Activated CD4-positive, alpha-beta T cell treated with anti-CD3 and anti-CD28 coated beads, Interleukin-2, amount 10 ng/mL, durations not matched to agents 24 days and 14 days (primary cell): ENCODE measurements around the gene TMEM236. TPM values are rescaled to one million over a fixed set of nuclear protein-coding genes. Genes with fewer than 3 reads are reported as not detected.
"Not testable (repeated sequence)": the region's sequence is repeated elsewhere in the genome, so short reads cannot be mapped to it uniquely, and the experiment has no call there.

Experiments
- DNase-seq: peaks from one replicate; pipeline ENCODE4 v3.0.0; 2022
- H3K27ac Mint-ChIP-seq: one replicate; pipeline ENCODE4 v1.8.0; 2022; ENCODE audit warnings: mild to moderate bottlenecking, mixed read lengths
- H3K27me3 Mint-ChIP-seq: one replicate; pipeline ENCODE4 v1.8.0; 2022; ENCODE audit warnings: mixed read lengths
- H3K36me3 Mint-ChIP-seq: one replicate; pipeline ENCODE4 v1.8.0; 2022; ENCODE audit warnings: low read depth, mild to moderate bottlenecking, mixed read lengths
- H3K4me1 Mint-ChIP-seq: one replicate; pipeline ENCODE4 v1.8.0; 2021; ENCODE audit warnings: mixed read lengths
- H3K4me3 Mint-ChIP-seq: one replicate; pipeline ENCODE4 v1.8.0; 2022; ENCODE audit warnings: mild to moderate bottlenecking, moderate library complexity, mixed read lengths
- H3K9me3 Mint-ChIP-seq: one replicate; pipeline ENCODE4 v1.8.0; 2021; ENCODE audit warnings: mixed read lengths
- intact Hi-C: fragments of 100-400 bp; cut with micrococcal nuclease; formaldehyde crosslinking; loops from one replicate; pipeline ENCODE4 v1.15.1; 2023
- total RNA-seq: library from RNA; stranded (reverse); gene quantifications from 2 replicates; pipeline ENCODE4 v1.2.3, GENCODE V29; 2022

The TMEM236 gene, protein sequence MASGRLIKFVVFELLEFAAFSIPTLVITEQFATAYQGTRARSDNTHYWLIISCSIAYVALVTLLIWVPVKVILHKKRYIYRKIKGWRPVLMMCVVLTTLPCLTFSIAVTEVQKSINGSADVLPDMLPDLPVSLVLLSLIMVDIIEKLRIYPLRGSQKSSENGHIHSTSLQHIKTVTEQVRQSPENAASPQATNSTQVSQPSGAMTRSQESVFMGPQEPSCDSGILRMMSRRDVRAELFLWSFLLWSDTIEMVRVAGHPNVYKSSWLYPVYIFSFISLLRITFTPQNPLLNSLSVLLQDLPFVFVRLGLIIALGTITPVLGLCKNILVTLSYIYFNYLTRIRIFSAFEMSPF
- 0.02 and 0.05 TPM in 2 replicates for total RNA-seq

DNA sequence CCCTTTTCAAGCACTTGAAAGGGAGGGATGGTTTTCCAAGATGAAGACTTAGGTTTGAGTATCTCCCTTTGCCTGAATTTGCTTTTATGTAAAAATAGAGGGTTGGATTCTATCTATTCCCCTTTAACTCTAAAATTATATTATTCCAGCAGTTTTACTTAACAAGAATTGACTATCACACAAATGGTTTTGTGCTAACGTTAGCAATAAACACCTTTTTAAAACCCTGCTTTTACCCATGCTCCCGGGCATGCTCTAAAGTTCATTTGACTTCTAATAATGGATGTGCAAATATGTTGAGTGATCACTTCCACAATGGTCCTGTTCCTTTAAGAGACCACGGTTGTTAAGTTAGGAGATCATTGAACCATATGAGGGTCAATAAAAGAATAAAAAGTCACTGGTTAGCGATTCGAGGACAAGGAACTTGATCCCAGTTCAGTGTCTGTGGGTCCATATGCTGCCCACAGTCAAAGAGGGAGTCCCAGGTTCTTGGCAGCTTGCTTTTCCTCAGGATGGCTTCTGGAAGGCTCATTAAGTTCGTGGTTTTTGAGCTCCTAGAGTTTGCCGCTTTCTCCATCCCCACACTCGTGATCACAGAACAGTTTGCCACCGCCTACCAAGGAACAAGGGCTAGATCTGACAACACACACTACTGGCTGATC, at the start of gene TMEM236:
TSS of gene TMEM236 (plus strand) at position 421 of the 665 bp plus-strand sequence. CDS start at position 516, 95 bp downstream.
- Mint-ChIP-seq H3K27me3 (no peaks in the 10 kb centered on the region), H3K4me1 (peaks cover 7% of the 10 kb centered on the region), H3K27ac (no peak within 1 kb of the TSS), H3K9me3 (no peaks in the 10 kb centered on the region), H3K36me3 (no peaks in the 10 kb centered on the region), H3K4me3 (no peak within 1 kb of the TSS)
- intact Hi-C loops: no loop called here
- no peak for DNase-seq

DNA sequence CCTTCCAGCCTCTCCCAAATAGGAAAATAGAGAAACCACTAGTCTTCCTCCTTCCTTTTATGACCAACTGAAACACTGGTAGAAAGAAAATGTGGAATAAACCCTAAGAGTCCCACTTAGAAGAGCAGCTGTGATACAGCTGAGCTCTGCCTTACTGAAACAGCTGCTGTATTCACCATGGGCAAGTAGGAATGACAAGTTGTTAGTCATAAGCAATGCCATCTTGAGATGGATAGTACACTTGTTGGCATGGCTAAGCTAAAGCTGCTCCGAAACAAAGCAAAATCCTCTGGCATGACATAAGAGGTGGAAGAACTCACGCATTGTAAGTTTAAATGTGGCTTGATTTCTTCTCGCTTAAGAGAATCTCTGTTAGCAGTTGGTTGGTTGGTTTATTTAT, 48.3 kb upstream of the TMEM236 start:
- Mint-ChIP-seq H3K9me3 (no peaks in the 10 kb centered on the region), H3K4me3 (no peak overlapping the region), H3K36me3 (peaks cover 27% of the 10 kb centered on the region), H3K27ac (no peak overlapping the region), H3K4me1 (no peaks in the 10 kb centered on the region), H3K27me3 (no peaks in the 10 kb centered on the region)
- intact Hi-C loops: loop anchor here (5.0 kb wide), 1 partner anchor 61 kb away; the partner anchor contains the start of gene STAM
- no peak for DNase-seq

DNA sequence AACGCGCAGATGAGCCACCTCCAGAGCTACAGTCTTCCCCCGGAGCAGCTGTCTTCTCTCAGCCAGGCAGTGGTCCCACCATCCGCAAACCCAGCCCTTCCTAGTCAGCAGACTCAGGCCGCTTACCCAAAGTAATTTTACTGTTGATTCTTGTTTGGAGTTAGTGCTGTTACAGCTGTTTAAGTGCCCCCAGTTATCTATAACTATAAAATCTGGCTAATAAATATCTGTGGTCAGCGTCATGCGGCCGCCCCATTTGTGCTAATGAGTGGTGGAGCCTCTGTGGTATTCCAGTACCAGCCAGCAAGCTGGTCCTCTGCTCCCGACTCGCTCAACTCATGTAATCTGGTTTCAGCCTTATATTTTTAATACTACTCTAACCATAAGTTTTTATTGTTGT, 43.2 kb upstream of the TMEM236 start:
- H3K27ac Mint-ChIP-seq: no peak overlapping the region
- no peak for DNase-seq
- H3K4me1 Mint-ChIP-seq: no peaks in the 10 kb centered on the region
- no peaks in the 10 kb centered on the region for H3K9me3 Mint-ChIP-seq
- intact Hi-C loops: no loop called here
- H3K4me3 Mint-ChIP-seq: no peak overlapping the region
- H3K27me3 Mint-ChIP-seq: no peaks in the 10 kb centered on the region
- H3K36me3 Mint-ChIP-seq: peaks cover 37% of the 10 kb centered on the region

DNA sequence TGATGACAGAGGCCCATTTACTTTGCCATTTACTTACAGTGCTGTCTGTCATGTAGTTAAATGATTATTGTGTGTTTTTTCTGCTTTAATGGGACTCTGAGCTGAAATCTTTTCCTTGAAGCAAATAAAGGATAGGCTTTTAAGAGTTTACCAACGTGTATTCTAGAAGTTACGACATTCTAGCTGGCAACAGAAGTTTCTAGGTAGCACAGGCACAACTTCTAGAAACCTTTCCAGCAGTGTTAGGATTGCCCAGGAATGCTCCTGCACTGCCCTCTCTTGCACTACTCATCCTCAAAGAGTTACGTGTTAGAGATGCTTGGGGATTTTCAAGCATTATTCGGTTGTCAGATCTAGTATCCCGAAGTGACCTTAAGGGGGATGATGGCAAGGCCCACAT, 42.5 kb upstream of the TMEM236 start:
- no peaks in the 10 kb centered on the region for H3K4me1 Mint-ChIP-seq
- intact Hi-C loops: no loop called here
- DNase-seq: no peak
- no peaks in the 10 kb centered on the region for H3K27me3 Mint-ChIP-seq
- H3K9me3 Mint-ChIP-seq: no peaks in the 10 kb centered on the region
- H3K36me3 Mint-ChIP-seq: peaks cover 39% of the 10 kb centered on the region
- H3K4me3 Mint-ChIP-seq: no peak overlapping the region
- no peak overlapping the region for H3K27ac Mint-ChIP-seq

DNA sequence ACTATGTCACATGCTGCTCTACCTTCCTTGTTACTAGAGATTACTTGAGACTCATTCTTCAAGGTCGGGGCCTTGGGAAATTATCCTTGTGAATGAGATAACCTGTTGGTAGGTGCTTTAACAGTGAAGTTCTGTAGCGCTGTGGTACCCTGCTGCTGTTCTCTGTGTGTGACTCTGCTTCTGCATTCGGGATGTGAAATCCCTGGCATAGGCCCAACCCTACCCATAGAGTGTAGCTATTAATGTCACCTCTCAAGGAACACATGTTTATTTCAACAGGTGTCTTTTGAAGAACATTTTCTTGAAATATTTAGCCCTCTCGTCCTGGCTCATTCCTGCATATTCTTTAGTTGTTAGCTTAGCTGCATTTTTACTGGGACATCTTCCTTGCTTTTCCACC, 41.8 kb upstream of the TMEM236 start:
- Mint-ChIP-seq H3K4me3 (no peak overlapping the region), H3K9me3 (no peaks in the 10 kb centered on the region), H3K27ac (no peak overlapping the region), H3K36me3 (peaks cover 42% of the 10 kb centered on the region), H3K27me3 (no peaks in the 10 kb centered on the region), H3K4me1 (no peaks in the 10 kb centered on the region)
- DNase-seq: no peak
- intact Hi-C loops: no loop called here

DNA sequence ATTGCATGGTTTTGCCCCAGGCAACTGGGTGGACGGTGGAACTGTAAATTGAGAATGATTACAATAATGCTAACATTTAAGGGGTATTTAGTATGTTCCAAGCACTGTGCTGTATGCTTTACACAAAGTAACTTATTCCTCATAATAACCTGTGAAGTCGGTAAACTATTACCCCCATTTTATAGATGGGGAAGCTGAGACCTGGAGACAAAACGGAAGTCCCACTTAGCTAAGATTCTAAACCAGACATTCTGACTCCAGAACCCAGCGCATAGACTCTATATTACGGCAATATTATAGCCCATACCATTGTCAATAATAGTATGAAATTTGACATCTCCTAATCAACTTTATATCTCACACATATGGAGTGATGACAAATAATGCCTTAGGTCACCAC, 39.9 kb upstream of the TMEM236 start:
- Mint-ChIP-seq H3K27me3 (no peaks in the 10 kb centered on the region), H3K36me3 (peaks cover 49% of the 10 kb centered on the region), H3K27ac (no peak overlapping the region), H3K4me1 (no peaks in the 10 kb centered on the region), H3K4me3 (no peak overlapping the region), H3K9me3 (no peaks in the 10 kb centered on the region)
- intact Hi-C loops: no loop called here
- DNase-seq: no peak

DNA sequence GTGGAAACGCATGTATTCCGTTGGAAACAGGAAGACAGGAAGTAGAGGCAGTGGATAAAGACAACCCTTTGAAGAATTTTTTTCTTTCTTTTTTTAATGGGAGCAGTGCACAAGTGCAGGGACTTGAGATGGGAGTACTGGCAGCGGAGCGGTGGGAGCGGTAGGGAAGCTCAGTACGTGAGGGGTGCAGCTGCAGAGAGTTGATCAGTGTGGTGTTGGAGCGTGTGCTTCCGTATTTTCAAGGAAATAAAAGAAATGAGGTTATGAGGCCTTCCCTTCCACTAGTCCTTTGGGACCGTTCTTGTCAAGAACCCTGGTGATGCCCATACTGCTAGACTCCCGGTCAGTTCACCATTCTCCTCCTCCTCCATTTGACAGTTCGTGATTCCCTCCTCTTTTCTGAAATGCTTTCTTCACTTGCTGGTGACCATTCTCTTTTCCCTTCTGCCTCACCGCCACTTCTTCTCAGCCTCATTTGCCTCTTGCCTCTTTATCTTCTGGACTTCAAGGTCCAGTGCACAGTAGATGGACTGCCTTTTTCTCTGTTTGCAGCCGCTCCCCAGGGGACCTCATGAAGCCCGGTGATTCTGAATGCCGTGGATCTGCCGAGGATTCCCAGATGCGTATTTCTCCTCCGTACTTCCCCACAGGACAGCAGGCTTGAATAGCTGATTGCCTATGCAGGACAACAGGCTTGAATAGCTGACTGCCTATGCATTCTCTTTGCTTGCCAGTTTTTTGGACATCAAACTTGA, 39.1 kb upstream of the TMEM236 start:
- no peaks in the 10 kb centered on the region for H3K9me3 Mint-ChIP-seq
- no peak overlapping the region for H3K4me3 Mint-ChIP-seq
- no peak overlapping the region for H3K27ac Mint-ChIP-seq
- intact Hi-C loops: no loop called here
- H3K27me3 Mint-ChIP-seq: no peaks in the 10 kb centered on the region
- no peak for DNase-seq
- H3K36me3 Mint-ChIP-seq: peaks cover 52% of the 10 kb centered on the region
- no peaks in the 10 kb centered on the region for H3K4me1 Mint-ChIP-seq

DNA sequence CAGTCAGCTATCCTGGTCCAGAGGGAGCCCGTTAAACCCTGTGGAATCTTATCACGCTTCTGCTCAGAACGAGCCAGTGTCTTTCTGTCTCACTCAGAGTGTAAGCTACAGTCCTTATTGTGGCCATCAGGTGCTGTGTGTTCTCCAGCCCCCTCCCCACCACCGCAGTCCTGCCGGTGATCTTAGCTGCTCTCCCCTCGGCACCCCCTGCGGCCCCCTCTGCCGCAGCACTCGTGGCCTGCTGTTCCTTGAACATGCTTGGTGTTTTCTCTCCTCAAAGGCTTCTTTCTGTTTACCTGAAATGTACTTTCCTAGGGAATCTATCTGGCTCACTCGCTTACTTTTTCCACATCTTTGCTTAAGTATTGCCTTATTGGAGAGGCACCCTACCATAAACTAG, 38.2 kb upstream of the TMEM236 start:
- Mint-ChIP-seq H3K9me3 (no peaks in the 10 kb centered on the region), H3K27me3 (no peaks in the 10 kb centered on the region)
- no peak for DNase-seq

DNA sequence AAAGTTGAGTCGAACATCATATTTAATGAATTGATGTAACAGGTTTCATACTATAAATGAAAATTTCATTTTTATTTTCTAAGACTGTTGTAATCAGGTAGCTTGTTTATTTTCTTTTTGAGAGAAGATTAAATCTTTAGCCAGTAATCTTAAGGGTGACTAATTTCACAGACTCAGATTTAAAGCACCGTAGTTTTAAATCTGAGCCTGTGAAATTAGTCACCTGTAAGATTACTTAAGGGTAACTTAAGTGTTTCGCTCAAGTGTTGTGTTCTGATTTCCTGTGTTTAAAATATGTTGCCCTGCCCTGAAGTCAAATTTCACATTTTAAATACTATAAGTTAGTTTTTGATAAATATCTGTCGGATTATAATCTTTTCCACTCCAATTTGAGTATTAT, 35.8 kb upstream of the TMEM236 start:
- peaks cover 61% of the 10 kb centered on the region for H3K36me3 Mint-ChIP-seq
- no peaks in the 10 kb centered on the region for H3K4me1 Mint-ChIP-seq
- H3K9me3 Mint-ChIP-seq: no peaks in the 10 kb centered on the region
- H3K27me3 Mint-ChIP-seq: no peaks in the 10 kb centered on the region
- no peak overlapping the region for H3K27ac Mint-ChIP-seq
- intact Hi-C loops: no loop called here
- DNase-seq: no peak
- H3K4me3 Mint-ChIP-seq: no peak overlapping the region

More for the DNA sequence above, 38.2 kb upstream of the TMEM236 start:
- Mint-ChIP-seq H3K27ac (no peak overlapping the region), H3K4me1 (no peaks in the 10 kb centered on the region), H3K36me3 (peaks cover 57% of the 10 kb centered on the region), H3K4me3 (no peak overlapping the region)
- intact Hi-C loops: no loop called here

DNA sequence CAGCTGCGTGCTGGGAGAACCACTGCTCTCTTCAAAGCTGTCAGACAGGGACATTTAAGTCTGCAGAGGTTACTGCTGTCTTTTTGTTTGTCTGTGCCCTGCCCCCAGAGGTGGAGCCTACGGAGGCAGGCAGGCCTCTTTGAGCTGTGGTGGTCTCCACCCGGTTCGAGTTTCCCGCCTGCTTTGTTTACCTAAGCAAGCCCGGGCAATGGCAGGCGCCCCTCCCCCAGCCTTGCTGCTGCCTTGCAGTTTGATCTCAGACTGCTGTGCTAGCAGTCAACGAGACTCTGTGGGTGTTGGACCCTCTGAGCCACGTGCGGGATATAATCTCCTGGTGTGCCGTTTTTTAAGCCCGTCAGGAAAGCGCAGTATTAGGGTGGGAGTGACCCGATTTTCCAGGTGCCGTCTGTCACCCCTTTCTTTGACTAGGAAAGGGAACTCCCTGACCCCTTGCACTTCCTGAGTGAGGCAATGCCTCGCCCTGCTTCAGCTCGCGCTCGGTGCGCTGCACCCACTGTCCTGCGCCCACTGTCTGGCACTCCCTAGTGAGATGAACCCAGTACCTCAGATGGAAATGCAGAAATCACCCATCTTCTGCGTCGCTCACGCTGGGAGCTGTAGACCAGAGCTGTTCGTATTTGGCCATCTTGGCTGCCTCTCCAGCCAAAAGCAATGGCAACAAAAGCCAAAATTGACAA, 29.5 kb upstream of the TMEM236 start:
- DNase-seq: peak; percentile 35
- H3K27me3 Mint-ChIP-seq, H3K27ac Mint-ChIP-seq, intact Hi-C loops, H3K4me3 Mint-ChIP-seq, H3K4me1 Mint-ChIP-seq, H3K9me3 Mint-ChIP-seq: not testable (repeated sequence)
- peaks cover 34% of the 10 kb centered on the region for H3K36me3 Mint-ChIP-seq

DNA sequence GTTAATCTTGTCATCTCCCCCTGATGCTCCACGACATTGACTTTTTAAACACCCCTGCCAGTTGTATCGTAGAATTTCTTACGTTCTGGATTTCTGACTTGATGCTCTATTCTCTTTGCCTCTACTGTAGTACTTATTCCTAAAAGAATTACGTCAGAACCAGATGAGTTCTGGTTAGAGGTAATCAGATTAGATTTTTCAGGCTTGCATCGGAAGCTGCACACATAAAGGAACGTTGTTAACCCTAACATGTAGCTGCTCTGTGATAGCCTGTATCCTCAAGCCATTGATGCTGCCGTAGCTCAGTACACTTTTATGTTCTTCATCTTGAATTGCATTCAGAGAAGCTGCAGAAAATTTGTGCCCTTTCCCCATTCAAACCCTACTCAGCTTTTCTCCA, 26.3 kb upstream of the TMEM236 start:
- Mint-ChIP-seq H3K27ac (no peak overlapping the region), H3K9me3 (no peaks in the 10 kb centered on the region), H3K4me3 (no peak overlapping the region), H3K4me1 (no peaks in the 10 kb centered on the region), H3K36me3 (peaks cover 17% of the 10 kb centered on the region), H3K27me3 (no peaks in the 10 kb centered on the region)
- intact Hi-C loops: no loop called here
- DNase-seq: peak; percentile 24

DNA sequence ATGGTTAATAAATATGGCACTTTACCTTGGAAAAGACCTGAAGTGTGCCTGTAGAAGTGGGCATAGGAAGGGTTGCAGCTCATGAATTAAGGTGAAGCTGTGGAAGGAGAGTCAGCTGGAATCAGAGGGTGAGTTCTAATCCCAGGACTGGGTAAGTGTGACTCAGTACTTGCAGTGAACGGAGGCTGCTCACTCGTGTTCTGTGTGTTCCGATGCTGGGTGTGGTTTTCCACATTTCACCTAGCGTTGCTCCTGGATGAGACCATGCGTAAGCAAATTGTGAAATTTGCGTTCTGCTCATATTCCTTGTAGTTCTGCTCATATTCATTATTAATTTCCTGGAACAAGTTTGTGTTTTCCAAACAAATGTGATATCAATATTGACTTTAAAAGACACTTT, 22.4 kb upstream of the TMEM236 start:
- H3K36me3 Mint-ChIP-seq: peaks cover 2% of the 10 kb centered on the region
- H3K27ac Mint-ChIP-seq: no peak overlapping the region
- DNase-seq: no peak
- H3K27me3 Mint-ChIP-seq: no peaks in the 10 kb centered on the region
- no peaks in the 10 kb centered on the region for H3K4me1 Mint-ChIP-seq
- no peaks in the 10 kb centered on the region for H3K9me3 Mint-ChIP-seq
- no peak overlapping the region for H3K4me3 Mint-ChIP-seq
- intact Hi-C loops: no loop called here

DNA sequence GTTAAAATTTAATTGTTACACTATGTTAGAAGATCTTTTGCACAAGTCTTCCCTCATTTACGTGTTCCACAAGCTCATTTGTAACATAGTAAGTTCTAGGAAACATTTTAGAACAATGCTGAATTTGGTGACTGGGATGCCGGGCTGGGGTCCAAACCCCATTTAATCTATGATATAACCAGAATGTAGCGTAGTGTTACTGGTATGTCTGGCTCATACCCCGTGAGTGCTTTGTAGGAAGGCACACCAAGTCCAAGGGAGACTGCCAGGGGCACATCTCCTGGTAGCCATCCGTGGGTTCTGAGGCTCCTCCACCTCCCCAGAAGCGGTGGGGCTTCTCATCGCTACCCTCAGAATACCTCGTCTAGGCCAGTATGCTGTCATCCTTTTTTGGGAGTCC, 21.3 kb upstream of the TMEM236 start:
- intact Hi-C loops: no loop called here
- H3K4me3 Mint-ChIP-seq: no peak overlapping the region
- no peaks in the 10 kb centered on the region for H3K9me3 Mint-ChIP-seq

More for the DNA sequence above, 21.3 kb upstream of the TMEM236 start:
- DNase-seq: peak; percentile 45
- no peak overlapping the region for H3K27ac Mint-ChIP-seq
- H3K27me3 Mint-ChIP-seq: no peaks in the 10 kb centered on the region
- H3K36me3 Mint-ChIP-seq: peaks cover under 1% of the 10 kb centered on the region
- no peaks in the 10 kb centered on the region for H3K4me1 Mint-ChIP-seq
